Loucy (cell line): ENCODE data around the gene CEP72.

ENCODE experiments used
- H2AFZ ChIP-seq: fragments of 200-600 bp; sonication (generic); 2 replicates; pipeline ENCODE4 v1.6.0; 2016; ENCODE audit warnings: antibody characterized with exemption, mild to moderate bottlenecking, low read length, moderate library complexity
- H3F3A ChIP-seq: fragments of 200-600 bp; 2 replicates; pipeline ENCODE4 v1.6.0; 2016; ENCODE audit warnings: antibody characterized with exemption, low read depth, mild to moderate bottlenecking
- H3K27me3 ChIP-seq: fragments of 200-600 bp; sonication (generic); 2 replicates; pipeline ENCODE4 v1.6.1; 2014; ENCODE audit warnings: low read length, mild to moderate bottlenecking; ENCODE audit not compliant: insufficient read depth, poor library complexity, severe bottlenecking
- H3K36me3 ChIP-seq: fragments of 200-600 bp; sonication (generic); 2 replicates; pipeline ENCODE4 v1.6.1; 2016; ENCODE audit warnings: low read length; ENCODE audit not compliant: insufficient read depth
- H3K4me1 ChIP-seq: fragments of 200-600 bp; sonication (generic); 2 replicates; pipeline ENCODE4 v1.5.1; 2014; ENCODE audit warnings: low read length, mild to moderate bottlenecking; ENCODE audit not compliant: insufficient read depth, poor library complexity, severe bottlenecking
- H3K4me2 ChIP-seq: fragments of 200-600 bp; sonication (generic); 2 replicates; pipeline ENCODE4 v1.6.0; 2014; ENCODE audit warnings: antibody characterized with exemption, low read length, low read depth, mild to moderate bottlenecking; ENCODE audit not compliant: poor library complexity, severe bottlenecking
- H3K4me3 ChIP-seq: fragments of 200-600 bp; sonication (generic); 2 replicates; pipeline ENCODE4 v1.5.1; 2014; ENCODE audit warnings: low read length, mild to moderate bottlenecking, mixed read lengths; ENCODE audit not compliant: poor library complexity, severe bottlenecking
- H3K79me2 ChIP-seq: fragments of 200-600 bp; sonication (generic); 2 replicates; pipeline ENCODE4 v1.6.1; 2014; ENCODE audit warnings: low read length; ENCODE audit not compliant: insufficient read depth
- H3K9ac ChIP-seq: fragments of 200-600 bp; sonication (generic); 2 replicates; pipeline ENCODE4 v1.6.0; 2014; ENCODE audit warnings: mild to moderate bottlenecking, low read depth, low read length, moderate library complexity; ENCODE audit not compliant: poor library complexity, severe bottlenecking
- H3K9me2 ChIP-seq: fragments of 200-600 bp; sonication (generic); replicated peaks from 2 replicates; pipeline ENCODE4 v1.6.1; 2016; ENCODE audit warnings: low read depth, low read length, mixed read lengths
- H3K9me3 ChIP-seq: fragments of 200-600 bp; sonication (generic); 2 replicates; pipeline ENCODE4 v1.6.1; 2014; ENCODE audit warnings: mild to moderate bottlenecking, antibody characterized with exemption, low read length, low read depth; ENCODE audit not compliant: insufficient read depth
- H4K20me1 ChIP-seq: fragments of 200-600 bp; sonication (generic); 2 replicates; pipeline ENCODE4 v1.6.0; 2014; ENCODE audit warnings: antibody characterized with exemption, low read length, mild to moderate bottlenecking; ENCODE audit not compliant: insufficient read depth, poor library complexity, severe bottlenecking
- CTCF ChIP-seq: fragments of 200-600 bp; sonication (generic); conservative IDR thresholded peaks from 2 replicates; pipeline ENCODE4 v1.5.1; 2014; ENCODE audit warnings: mild to moderate bottlenecking, antibody characterized with exemption, low read length
- EZH2phosphoT487 ChIP-seq: fragments of 200-600 bp; IDR thresholded peaks from 2 replicates; pipeline ENCODE4 v1.6.1; 2018; ENCODE audit warnings: antibody characterized with exemption, mild to moderate bottlenecking, moderate library complexity, borderline replicate concordance

Gene CEP72

GRCh38 chr5:662751-663435, 50.8 kb downstream of the CEP72 start:
- peaks cover 37% of the 10 kb centered on the region; the same call in 1 of the 2 replicates for H3K36me3 ChIP-seq
- no peaks in the 10 kb centered on the region for H3K9me3 ChIP-seq
- no peak for TF ChIP-seq EZH2phosphoT487
- H2AFZ ChIP-seq: no peak overlapping the region
- no peak overlapping the region for H3K4me3 ChIP-seq
- H3K27me3 ChIP-seq: no peaks in the 10 kb centered on the region
- H3K9me2 ChIP-seq: no peaks in the 10 kb centered on the region
- no peaks in the 10 kb centered on the region for H4K20me1 ChIP-seq
- no peak overlapping the region for H3K9ac ChIP-seq
- no peaks in the 10 kb centered on the region for H3K79me2 ChIP-seq
- peaks cover 4% of the 10 kb centered on the region; the same call in 1 of the 2 replicates for H3F3A ChIP-seq
- peaks cover 4% of the 10 kb centered on the region for H3K4me1 ChIP-seq
- no peak overlapping the region for H3K4me2 ChIP-seq

- no peak for TF ChIP-seq EZH2phosphoT487
- no peak; the same call in 1 of the 2 replicates for TF ChIP-seq CTCF
- Histone ChIP-seq H3K9me3 (no peaks in the 10 kb centered on the region), H3K27me3 (no peaks in the 10 kb centered on the region), H3K9ac (no peak overlapping the region), H2AFZ (no peak overlapping the region), H3F3A (peaks cover 4% of the 10 kb centered on the region; the same call in 1 of the 2 replicates), H3K4me1 (peaks cover 4% of the 10 kb centered on the region), H3K79me2 (no peaks in the 10 kb centered on the region), H3K36me3 (peaks cover 34% of the 10 kb centered on the region; the same call in 1 of the 2 replicates), H3K4me3 (no peak overlapping the region), H3K4me2 (no peak overlapping the region), H4K20me1 (no peaks in the 10 kb centered on the region), H3K9me2 (no peaks in the 10 kb centered on the region)
Measured at GRCh38 chr5:663436-664342, 51.5 kb downstream of the CEP72 start.

- TF ChIP-seq CTCF (no peak), EZH2phosphoT487 (no peak)
- Histone ChIP-seq H3K9ac (no peak overlapping the region), H3K79me2 (no peaks in the 10 kb centered on the region), H3F3A (peaks cover 4% of the 10 kb centered on the region; the same call in 1 of the 2 replicates), H2AFZ (no peak overlapping the region), H3K36me3 (peaks cover 33% of the 10 kb centered on the region; the same call in 1 of the 2 replicates), H3K4me1 (peaks cover 4% of the 10 kb centered on the region), H3K4me3 (no peak overlapping the region), H4K20me1 (no peaks in the 10 kb centered on the region), H3K9me2 (no peaks in the 10 kb centered on the region), H3K9me3 (no peaks in the 10 kb centered on the region), H3K27me3 (no peaks in the 10 kb centered on the region), H3K4me2 (no peak overlapping the region)
Measured at GRCh38 chr5:664343-664993, 52.3 kb downstream of the CEP72 start.
